GM12878 (cell line): ENCODE results near the gene GPR18.

Source experiments
- BACH1 ChIP-seq: fragments of 450-650 bp; IDR thresholded peaks from 2 replicates; pipeline ENCODE4 v1.6.1; 2017; ENCODE audit warnings: mild to moderate bottlenecking, borderline replicate concordance
- HDAC2 ChIP-seq: fragments of 200-600 bp; sonication (generic); IDR thresholded peaks from 2 replicates; pipeline ENCODE4 v1.6.1; 2017
- IRF3 ChIP-seq: fragments of 450-650 bp; IDR thresholded peaks from 2 replicates; pipeline ENCODE4 v1.6.1; 2014; ENCODE audit warnings: mild to moderate bottlenecking
- POLR2A ChIP-seq: IDR thresholded peaks from 2 replicates; pipeline ENCODE4 v1.6.1; 2011; ENCODE audit warnings: low read depth, mild to moderate bottlenecking, low read length
- SP1 ChIP-seq: IDR thresholded peaks from one replicate; pipeline ENCODE4 v1.6.1; 2011; ENCODE audit warnings: low read depth, low read length
- TBL1XR1 ChIP-seq: IDR thresholded peaks from 2 replicates; pipeline ENCODE4 v1.6.1; 2012; ENCODE audit warnings: low read depth, low read length, improper control_type of control experiment

GRCh38 chr13:99288089-99288488, 29.9 kb upstream of the GPR18 start:
- TF ChIP-seq BACH1: no peak
- no peak for TF ChIP-seq IRF3
- TF ChIP-seq TBL1XR1: 0 out of 2 replicates have a peak, but pooled peaks have one; percentile 34
- no peak for TF ChIP-seq HDAC2
- TF ChIP-seq SP1: no peak
- TF ChIP-seq POLR2A: no peak
